Cardiac fibroblast (primary cell): ENCODE results near the gene DIS3L2.
A peak's percentile ranks its signal among the peaks of the same experiment; 100 is the strongest.
"Not testable (repeated sequence)": the region's sequence is repeated elsewhere in the genome, so short reads cannot be mapped to it uniquely, and the experiment has no call there.

Experiments used
- DNase-seq, 2 donors: peaks; one replicate each; pipeline versions ENCODE4 v3.0.0 to v3.0.0-alpha.2; 2010; ENCODE audit warnings: low read depth in 2 of 2
- H3K4me3 ChIP-seq, 2 donors: replicated peaks in 1 of 2; 1 replicate in 1 of 2; 2 replicates in 1 of 2; pipeline ENCODE4 v1.5.1; 2011; ENCODE audit warnings: low read depth in 2 of 2, low read length in 2 of 2, mild to moderate bottlenecking in 2 of 2, moderate library complexity in 1 of 2
- TF ChIP-seq, protein P1 (sequence below): IDR thresholded peaks from one replicate; pipeline ENCODE4 v1.5.1; 2011; ENCODE audit warnings: low read depth, mild to moderate bottlenecking, low read length, inconsistent platforms

Gene DIS3L2

DNA sequence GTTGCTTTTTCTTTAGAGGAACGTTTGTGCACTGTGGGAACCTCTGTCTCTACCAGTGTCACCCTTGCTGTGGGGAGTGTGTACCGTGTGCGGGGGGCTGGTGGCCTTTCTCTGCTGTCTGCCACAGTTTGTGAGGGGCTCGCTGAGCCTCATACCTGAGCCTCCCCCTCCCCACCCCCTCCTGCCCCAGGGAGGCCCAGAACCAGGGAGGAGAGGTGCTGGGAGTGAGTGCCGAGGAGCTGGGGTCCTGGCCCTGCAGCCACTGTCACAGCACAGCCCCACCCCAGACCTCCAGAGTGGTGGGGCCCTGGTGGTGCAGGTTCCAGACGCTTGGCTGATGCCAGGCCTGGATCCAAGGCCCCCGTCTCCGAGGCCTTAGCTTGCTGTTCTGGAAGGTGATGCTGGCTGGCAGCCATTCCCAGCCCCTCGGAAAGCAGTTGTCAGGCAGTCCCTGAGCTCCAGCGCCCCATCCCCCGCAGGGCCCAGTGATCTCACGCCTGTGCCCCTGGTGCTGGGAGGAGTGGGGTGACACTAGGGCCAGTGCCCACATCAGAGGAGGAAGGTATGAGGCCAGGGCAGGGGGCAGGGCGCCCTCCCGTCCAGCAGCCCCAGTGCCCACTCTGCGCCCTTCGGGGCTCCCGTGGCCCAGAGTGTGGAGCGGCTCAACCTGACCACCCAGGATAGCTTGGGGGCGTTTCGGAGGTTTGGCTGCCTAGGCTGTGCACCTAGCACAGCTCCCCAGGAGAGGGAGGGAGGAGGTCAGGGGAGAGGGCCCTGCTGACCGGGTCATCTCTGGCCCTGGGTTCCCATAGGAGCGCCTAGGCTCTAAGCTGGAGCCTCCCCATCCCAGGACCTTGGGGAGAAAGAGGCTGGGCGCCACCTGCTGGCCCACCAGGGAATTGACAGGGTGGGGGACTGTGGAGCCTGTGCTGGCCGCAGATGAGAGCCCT lies 364.1 kb downstream of the DIS3L2 start:
- no peak overlapping the region for H3K4me3 ChIP-seq
- TF ChIP-seq, protein P1, sequence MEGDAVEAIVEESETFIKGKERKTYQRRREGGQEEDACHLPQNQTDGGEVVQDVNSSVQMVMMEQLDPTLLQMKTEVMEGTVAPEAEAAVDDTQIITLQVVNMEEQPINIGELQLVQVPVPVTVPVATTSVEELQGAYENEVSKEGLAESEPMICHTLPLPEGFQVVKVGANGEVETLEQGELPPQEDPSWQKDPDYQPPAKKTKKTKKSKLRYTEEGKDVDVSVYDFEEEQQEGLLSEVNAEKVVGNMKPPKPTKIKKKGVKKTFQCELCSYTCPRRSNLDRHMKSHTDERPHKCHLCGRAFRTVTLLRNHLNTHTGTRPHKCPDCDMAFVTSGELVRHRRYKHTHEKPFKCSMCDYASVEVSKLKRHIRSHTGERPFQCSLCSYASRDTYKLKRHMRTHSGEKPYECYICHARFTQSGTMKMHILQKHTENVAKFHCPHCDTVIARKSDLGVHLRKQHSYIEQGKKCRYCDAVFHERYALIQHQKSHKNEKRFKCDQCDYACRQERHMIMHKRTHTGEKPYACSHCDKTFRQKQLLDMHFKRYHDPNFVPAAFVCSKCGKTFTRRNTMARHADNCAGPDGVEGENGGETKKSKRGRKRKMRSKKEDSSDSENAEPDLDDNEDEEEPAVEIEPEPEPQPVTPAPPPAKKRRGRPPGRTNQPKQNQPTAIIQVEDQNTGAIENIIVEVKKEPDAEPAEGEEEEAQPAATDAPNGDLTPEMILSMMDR = peak; percentile 49
- peak; percentile 29 to 54 for DNase-seq

DNA sequence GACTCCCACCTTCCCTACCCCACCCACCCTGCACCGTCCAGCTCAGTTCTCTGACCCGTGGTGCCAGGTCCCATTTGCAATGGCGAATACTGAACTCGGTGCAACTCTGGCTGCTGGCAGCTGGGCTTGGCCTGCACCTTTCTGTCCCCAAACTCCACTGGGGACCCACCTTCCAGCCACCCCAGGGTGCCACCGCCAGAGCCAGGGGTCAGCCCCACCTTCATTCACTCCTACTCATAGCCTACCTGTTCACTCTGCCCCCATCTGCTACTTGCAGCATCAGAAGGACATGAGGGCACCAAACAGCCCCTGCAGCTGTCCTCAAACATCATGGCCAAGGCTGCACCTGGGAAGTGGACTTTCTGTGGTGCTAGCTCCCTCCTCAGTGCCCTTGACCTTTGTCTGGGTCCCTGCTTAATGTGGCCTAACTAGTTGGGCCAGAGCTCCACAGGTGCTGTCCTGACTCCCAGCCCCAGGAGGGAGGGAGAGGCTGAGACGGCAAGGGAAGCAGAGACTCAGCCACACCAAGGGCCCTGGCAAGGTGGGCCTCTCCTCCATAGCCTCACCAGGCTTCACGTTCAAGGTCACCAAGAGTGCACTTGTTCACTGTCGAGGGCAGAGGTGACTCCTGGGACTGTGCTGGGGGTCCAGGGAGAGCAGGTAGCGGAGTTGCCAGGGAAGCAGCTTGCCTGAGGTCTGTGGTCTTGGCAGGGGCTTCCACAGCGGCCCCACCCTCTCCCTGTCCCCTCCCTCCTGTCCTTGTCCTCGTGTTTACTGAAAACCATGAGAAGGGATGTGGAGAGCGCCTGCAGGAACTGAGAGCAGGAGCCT lies 365.0 kb downstream of the DIS3L2 start:
- not testable (repeated sequence) for DNase-seq, H3K4me3 ChIP-seq
- TF ChIP-seq, protein P1 = peak; percentile 0

DNA sequence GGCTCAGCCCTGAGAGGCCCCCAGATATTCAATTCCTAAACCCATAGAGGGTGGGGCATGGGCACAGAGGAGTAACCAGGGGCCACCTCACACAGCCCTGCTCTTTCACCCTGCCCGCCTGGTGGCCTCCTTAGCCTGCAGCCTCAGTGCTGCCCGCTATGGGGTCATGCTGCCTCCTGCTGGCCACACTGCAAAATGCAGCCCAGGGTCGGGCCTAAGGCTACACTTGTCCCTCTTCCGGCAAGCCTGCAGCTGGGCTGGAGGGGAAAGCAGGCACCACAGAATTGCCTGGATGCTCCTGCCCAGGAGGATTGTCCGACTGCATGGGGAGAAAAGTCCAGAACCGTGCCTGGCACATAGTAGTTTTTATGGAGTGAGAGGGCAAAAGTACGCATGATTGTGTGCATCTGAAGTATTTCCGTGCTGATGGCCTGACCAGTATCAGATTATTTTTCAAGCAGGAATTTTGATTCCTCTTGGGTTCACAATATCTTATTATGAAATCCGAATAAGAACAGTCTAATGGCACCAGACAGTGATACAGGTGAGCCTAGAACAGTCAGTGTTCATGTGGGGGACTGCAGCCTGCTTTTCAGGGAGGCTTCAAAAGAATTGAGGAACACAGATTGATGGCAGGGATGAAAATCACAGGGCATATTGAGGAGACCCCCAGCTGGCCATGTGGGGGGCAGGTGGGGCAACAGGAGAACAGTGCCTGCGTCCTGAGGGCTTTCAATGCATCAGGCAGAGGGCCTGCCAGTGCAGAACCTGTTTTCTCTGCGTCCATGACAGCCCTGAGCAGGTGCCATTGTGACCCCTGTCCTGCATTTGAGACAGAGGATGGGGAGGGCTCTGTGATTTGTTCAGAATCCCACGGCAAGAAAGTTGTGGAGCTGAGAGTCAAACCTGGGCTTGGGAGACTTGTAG lies 365.9 kb downstream of the DIS3L2 start:
- DNase-seq = peak; percentile 66 to 73
- H3K4me3 ChIP-seq = no peak overlapping the region
- TF ChIP-seq, protein P1 = peak; percentile 83

DNA sequence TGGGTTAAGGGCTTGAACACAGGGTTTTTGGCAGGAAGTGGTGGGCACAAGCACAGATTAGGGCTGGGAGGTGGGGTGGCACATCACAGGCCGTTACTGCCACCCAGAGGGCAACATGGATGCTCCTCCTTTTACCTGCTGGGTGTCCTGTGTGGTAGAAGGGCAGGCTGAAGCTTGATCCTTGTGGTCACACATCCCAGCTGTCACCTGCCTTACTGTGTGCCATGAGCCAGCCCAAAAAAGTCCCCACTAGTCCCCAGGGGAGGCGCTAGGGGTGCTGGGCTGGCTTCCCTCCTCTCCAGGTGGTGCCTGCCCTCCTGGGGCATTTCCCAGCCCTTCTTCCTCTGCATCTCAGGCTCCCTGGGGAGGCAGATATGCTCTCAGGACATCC lies 366.5 kb downstream of the DIS3L2 start:
- H3K4me3 ChIP-seq = no peak overlapping the region
- TF ChIP-seq, protein P1 = no peak
- no peak for DNase-seq

DNA sequence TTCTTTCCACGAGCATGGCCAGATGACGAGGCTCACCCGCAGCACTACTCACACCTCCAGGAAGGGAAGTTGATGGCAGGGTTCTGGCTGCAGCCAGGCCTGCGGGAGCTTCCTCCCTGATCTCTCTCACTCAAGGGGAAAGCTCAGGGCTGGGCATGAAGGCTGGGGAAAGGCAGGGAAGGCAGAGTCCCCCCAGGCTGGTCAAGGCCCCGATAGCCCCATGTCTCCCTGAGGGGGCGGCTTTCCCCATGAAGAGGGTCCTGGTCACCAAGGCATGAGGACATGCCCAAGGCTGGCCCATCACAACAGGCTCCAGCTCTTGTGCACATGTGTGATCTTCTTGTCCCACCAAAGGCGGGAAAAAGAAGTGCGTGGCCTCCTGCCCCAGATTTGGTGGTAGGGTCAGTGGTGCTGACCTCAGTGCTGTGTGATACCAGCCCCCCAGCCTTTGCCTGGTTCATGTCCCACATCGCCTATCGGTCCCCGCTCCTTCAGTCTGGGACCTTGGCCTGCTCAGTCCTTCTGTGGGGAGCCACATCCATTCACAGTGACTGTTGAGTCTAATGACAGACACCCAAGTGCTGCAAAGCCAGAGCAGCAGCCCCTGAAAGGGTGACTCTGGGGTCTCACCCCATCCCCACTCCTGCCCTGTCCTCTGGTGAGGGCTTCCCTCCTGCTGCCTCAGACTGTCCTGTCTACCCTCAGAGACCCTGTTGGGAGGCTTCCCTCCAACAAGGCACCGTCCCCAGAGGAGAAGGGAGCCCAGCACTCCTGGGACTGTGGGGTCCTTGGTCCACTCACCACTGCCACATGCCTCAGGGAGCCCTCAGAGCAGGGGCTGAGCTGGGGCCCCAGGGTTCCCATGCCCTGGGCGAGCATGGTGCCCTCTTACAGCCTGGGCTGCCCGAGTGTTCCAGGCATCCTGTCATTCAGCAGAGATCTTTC lies 367.3 kb downstream of the DIS3L2 start:
- TF ChIP-seq, protein P1 = no peak
- no peak for DNase-seq
- H3K4me3 ChIP-seq = no peak overlapping the region
